ENCODE data around the gene BCL6.

GRCh38 chr3:187714404-187714979 is 30.8 kb downstream of the BCL6 start:
- TF ChIP-seq CTCF (IDR thresholded peaks at IDR 0.05) = peak; percentile 70 to 96 (median 91)
- TF ChIP-seq POLR2A (IDR thresholded peaks at IDR 0.05) = no peak
